GM12878 (cell line): Measurements from ENCODE around the gene TCF7. TPM values are rescaled to one million over a fixed set of nuclear protein-coding genes. Genes with fewer than 3 reads are reported as not detected.

Source experiments
- ATAC-seq: fragments of 200-7000 bp; cut with Tn5 transposase; 3 replicates; pipeline ENCODE4 v1.9.1; 2020; ENCODE audit warnings: mild to moderate bottlenecking, moderate library complexity
- BruUV-seq: library from RNA; stranded (reverse); fragments of 400-500 nt; replicated peaks from 2 replicates; lab custom pipeline; 2021; lab: Mats Ljungman, UMichigan
- CTCF ChIA-PET: fragments of 300-600 bp; sonication (Branson Sonifier 250); formaldehyde crosslinking; extraction: SDS; loops from one replicate; lab custom pipeline; 2021; ENCODE audit warnings: inconsistent platforms; lab: Yijun Ruan, JAX
- POLR2A ChIA-PET: fragments of 350-600 bp; formaldehyde crosslinking; extraction: SDS; loops from one replicate; lab custom pipeline; 2021; ENCODE audit warnings: inconsistent platforms; lab: Charles Lee
- RAD21 ChIA-PET: fragments of 300-600 bp; sonication (Branson Sonifier 250); formaldehyde crosslinking; loops from one replicate; lab custom pipeline; 2023; ENCODE audit warnings: antibody characterized with exemption; ENCODE audit not compliant: unreplicated experiment; lab: Charles Lee
- SMC1A ChIA-PET: fragments of 300-600 bp; sonication (Branson Sonifier 250); formaldehyde crosslinking; loops from one replicate; lab custom pipeline; 2023; ENCODE audit not compliant: unreplicated experiment, uncharacterized antibody; lab: Charles Lee
- DNase-seq: peaks from one replicate; pipeline ENCODE4 v3.0.0-alpha.2; 2011; ENCODE audit warnings: low read depth, low spot score
- FAIRE-seq: peaks from 3 replicates; lab custom pipeline; 2011; peaks lifted over from hg19 to GRCh38; lab: Jason Lieb, UNC
- H2AFZ ChIP-seq: 2 replicates; pipeline ENCODE4 v1.6.0; 2011; ENCODE audit warnings: low read depth, low read length, control low read depth; ENCODE audit not compliant: control insufficient read depth
- H3K27ac ChIP-seq: 2 replicates; pipeline ENCODE4 v1.5.1; 2011; ENCODE audit warnings: control low read depth; ENCODE audit not compliant: control insufficient read depth, insufficient read depth
- H3K27me3 ChIP-seq, 2 experiments: replicated peaks in 1 of 2; 2 replicates each; pipeline versions ENCODE4 v1.6.0 to v1.6.1; 2011; ENCODE audit warnings: low read length in 1 of 2; ENCODE audit not compliant: control insufficient read depth in 2 of 2, insufficient read depth in 2 of 2
- H3K36me3 ChIP-seq, 2 experiments: 2 replicates each; pipeline ENCODE4 v1.5.1; 2011; ENCODE audit warnings: low read length in 1 of 2; ENCODE audit not compliant: control insufficient read depth in 2 of 2, insufficient read depth in 2 of 2
- H3K4me1 ChIP-seq: 2 replicates; pipeline ENCODE4 v1.6.1; 2011; ENCODE audit warnings: mild to moderate bottlenecking, low read length, moderate library complexity, mixed read lengths; ENCODE audit not compliant: control insufficient read depth, insufficient read depth
- H3K4me2 ChIP-seq: 2 replicates; pipeline ENCODE4 v1.6.0; 2011; ENCODE audit warnings: control low read depth; ENCODE audit not compliant: control insufficient read depth, insufficient read depth
- H3K4me3 ChIP-seq: fragments of 200-600 bp; sonication (generic); 2 replicates; pipeline ENCODE4 v1.5.1; 2016
- H3K79me2 ChIP-seq: 2 replicates; pipeline ENCODE4 v1.6.0; 2011; ENCODE audit warnings: low read length; ENCODE audit not compliant: control insufficient read depth, insufficient read depth
- H3K9ac ChIP-seq: 2 replicates; pipeline ENCODE4 v1.8.0; 2011; ENCODE audit warnings: low read length, control low read depth, mixed read lengths; ENCODE audit not compliant: control insufficient read depth, insufficient read depth
- H3K9me3 ChIP-seq: replicated peaks from 3 replicates; pipeline ENCODE4 v1.5.1; 2011; ENCODE audit warnings: mild to moderate bottlenecking, low read length; ENCODE audit not compliant: control insufficient read depth, insufficient read depth
- H4K20me1 ChIP-seq: 2 replicates; pipeline ENCODE4 v1.6.0; 2011; ENCODE audit not compliant: control insufficient read depth, insufficient read depth
- CEBPZ ChIP-seq: fragments of 150-350 bp; IDR thresholded peaks from 2 replicates; pipeline ENCODE4 v1.6.1; 2016; ENCODE audit warnings: low read depth, low read length
- ETV6 ChIP-seq, 2 experiments: fragments of 450-650 bp in 1 of 2; IDR thresholded peaks in 1 of 2; conservative IDR thresholded peaks in 1 of 2; 2 replicates each; pipeline ENCODE4 v1.6.1; 2014; ENCODE audit warnings: antibody characterized with exemption in 1 of 2, borderline replicate concordance in 1 of 2, low read depth in 1 of 2, mild to moderate bottlenecking in 1 of 2, moderate library complexity in 1 of 2
- IKZF2 ChIP-seq, 2 experiments: fragments of 450-650 bp; IDR thresholded peaks; 2 replicates each; pipeline ENCODE4 v1.6.1; 2017; ENCODE audit warnings: mild to moderate bottlenecking in 2 of 2, moderate library complexity in 2 of 2
- NR2F1 ChIP-seq: fragments of 450-650 bp; conservative IDR thresholded peaks from 2 replicates; pipeline ENCODE4 v1.6.1; 2017; ENCODE audit warnings: mild to moderate bottlenecking
- NRF1 ChIP-seq: conservative IDR thresholded peaks from 2 replicates; pipeline ENCODE4 v1.6.1; 2011; ENCODE audit warnings: mild to moderate bottlenecking, low read depth, low read length, improper control_type of control experiment
- RELA ChIP-seq: fragments of 450-650 bp; IDR thresholded peaks from 2 replicates; pipeline ENCODE4 v1.8.0; 2014; ENCODE audit warnings: borderline replicate concordance; ENCODE audit not compliant: partially characterized antibody
- RUNX3 ChIP-seq: IDR thresholded peaks from 2 replicates; pipeline ENCODE4 v1.6.1; 2012; ENCODE audit warnings: low read length, inconsistent platforms
- USF2 ChIP-seq: IDR thresholded peaks from 2 replicates; pipeline ENCODE4 v1.6.1; 2011; ENCODE audit warnings: low read depth, low read length, improper control_type of control experiment, borderline replicate concordance
- WGBS: methylation state at CpG from one replicate; pipeline ENCODE4 v1.1.6; 2016; ENCODE audit warnings: low lambda C conversion rate; ENCODE audit not compliant: insufficient replicate concordance, insufficient coverage; ENCODE audit errors: missing lambda C conversion rate; 5-methylcytosine and 5-hydroxymethylcytosine counted together
- in situ Hi-C: fragments of 300-500 bp; cut with MboI; formaldehyde crosslinking; loops from 9 replicates; pipeline ENCODE4 v1.14.3; 2018; ENCODE audit warnings: mixed read lengths
- intact Hi-C: fragments of 100-400 bp; cut with micrococcal nuclease; formaldehyde crosslinking; loops from one replicate; pipeline ENCODE4 v1.14.2; 2022; ENCODE audit not compliant: unreplicated experiment
- polyA plus RNA-seq, 11 experiments: library from polyadenylated mRNA; depleted of rRNA in 4 of 11; unstranded in 6 of 11; stranded (reverse) in 5 of 11; fragments of >200 nt; fragmentation: Nextera tagmentation in 4 of 11; fragmentation: Illumina TruSeq in 1 of 11; extraction: Ambion mirVana in 4 of 11; extraction: Trizol in 1 of 11; gene quantifications; 1 replicate in 1 of 11; 2 replicates in 10 of 11; pipeline versions ENCODE4 v1.2.1 to v1.2.3, GENCODE V29; 2011 to 2016; ENCODE audit warnings: inconsistent platforms in 2 of 11, missing spikeins in 2 of 11, low read depth in 1 of 11
- total RNA-seq, 4 experiments: library from RNA; depleted of rRNA in 3 of 4; stranded (reverse); fragments of >200 nt in 3 of 4; fragmentation: Illumina TruSeq in 1 of 4; extraction: Trizol in 1 of 4; gene quantifications; 2 replicates each; pipeline versions ENCODE4 v1.2.1 to v1.2.3, GENCODE V29; 2013 to 2021
- TF ChIP-seq, protein P1 (sequence below): fragments of 450-650 bp; conservative IDR thresholded peaks from 2 replicates; pipeline ENCODE4 v1.6.1; 2017; ENCODE audit warnings: mild to moderate bottlenecking, moderate library complexity
- TF ChIP-seq, protein P2 (sequence below): fragments of 450-650 bp; IDR thresholded peaks from 2 replicates; pipeline ENCODE4 v1.6.1; 2017; ENCODE audit warnings: mild to moderate bottlenecking
- TF ChIP-seq, protein P3 (sequence below): IDR thresholded peaks from 2 replicates; pipeline ENCODE4 v1.6.1; 2012; ENCODE audit warnings: low read depth, low read length, improper control_type of control experiment

Gene TCF7
- total and polyA plus RNA-seq, 10 of the 15 experiments (the other 5 are each of a cell fraction or from before 2014, with no cell fraction given), result 10.0 to 60.2 (median 23.6) TPM

GRCh38 chr5:134097211-134097749, 17.2 kb upstream of the TCF7 start (continued):
- TF ChIP-seq, protein P1, sequence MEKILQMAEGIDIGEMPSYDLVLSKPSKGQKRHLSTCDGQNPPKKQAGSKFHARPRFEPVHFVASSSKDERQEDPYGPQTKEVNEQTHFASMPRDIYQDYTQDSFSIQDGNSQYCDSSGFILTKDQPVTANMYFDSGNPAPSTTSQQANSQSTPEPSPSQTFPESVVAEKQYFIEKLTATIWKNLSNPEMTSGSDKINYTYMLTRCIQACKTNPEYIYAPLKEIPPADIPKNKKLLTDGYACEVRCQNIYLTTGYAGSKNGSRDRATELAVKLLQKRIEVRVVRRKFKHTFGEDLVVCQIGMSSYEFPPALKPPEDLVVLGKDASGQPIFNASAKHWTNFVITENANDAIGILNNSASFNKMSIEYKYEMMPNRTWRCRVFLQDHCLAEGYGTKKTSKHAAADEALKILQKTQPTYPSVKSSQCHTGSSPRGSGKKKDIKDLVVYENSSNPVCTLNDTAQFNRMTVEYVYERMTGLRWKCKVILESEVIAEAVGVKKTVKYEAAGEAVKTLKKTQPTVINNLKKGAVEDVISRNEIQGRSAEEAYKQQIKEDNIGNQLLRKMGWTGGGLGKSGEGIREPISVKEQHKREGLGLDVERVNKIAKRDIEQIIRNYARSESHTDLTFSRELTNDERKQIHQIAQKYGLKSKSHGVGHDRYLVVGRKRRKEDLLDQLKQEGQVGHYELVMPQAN, result no peak

- Histone ChIP-seq H4K20me1 (peaks cover 2% of the 10 kb centered on the region; the same call in 1 of the 2 replicates), H3K9ac (peak overlapping the region; percentile 6; the same call in 1 of the 2 replicates), H3K4me1 (peaks cover 46% of the 10 kb centered on the region)
- no peak for FAIRE-seq
- RAD21 ChIA-PET, result interaction anchor here (1.0 to 4.4 kb wide), 5 partner anchors 8 to 49 kb away, joined by 3 to 30 read pairs (median 23); no protein-coding TSS in a partner anchor
- TF ChIP-seq USF2 (no peak), RUNX3 (no peak), RELA (no peak), IKZF2 (IDR thresholded peaks at IDR 0.05) (no peak), NRF1 (no peak), ETV6 (conservative IDR thresholded peaks at IDR 0.05 in 1 of 2, IDR thresholded peaks at IDR 0.05 in 1 of 2; ENCODE audit: borderline replicate concordance in 1 of 2, low read depth in 1 of 2) (no peak), CEBPZ (no peak), NR2F1 (no peak)
- TF ChIP-seq, protein P2, sequence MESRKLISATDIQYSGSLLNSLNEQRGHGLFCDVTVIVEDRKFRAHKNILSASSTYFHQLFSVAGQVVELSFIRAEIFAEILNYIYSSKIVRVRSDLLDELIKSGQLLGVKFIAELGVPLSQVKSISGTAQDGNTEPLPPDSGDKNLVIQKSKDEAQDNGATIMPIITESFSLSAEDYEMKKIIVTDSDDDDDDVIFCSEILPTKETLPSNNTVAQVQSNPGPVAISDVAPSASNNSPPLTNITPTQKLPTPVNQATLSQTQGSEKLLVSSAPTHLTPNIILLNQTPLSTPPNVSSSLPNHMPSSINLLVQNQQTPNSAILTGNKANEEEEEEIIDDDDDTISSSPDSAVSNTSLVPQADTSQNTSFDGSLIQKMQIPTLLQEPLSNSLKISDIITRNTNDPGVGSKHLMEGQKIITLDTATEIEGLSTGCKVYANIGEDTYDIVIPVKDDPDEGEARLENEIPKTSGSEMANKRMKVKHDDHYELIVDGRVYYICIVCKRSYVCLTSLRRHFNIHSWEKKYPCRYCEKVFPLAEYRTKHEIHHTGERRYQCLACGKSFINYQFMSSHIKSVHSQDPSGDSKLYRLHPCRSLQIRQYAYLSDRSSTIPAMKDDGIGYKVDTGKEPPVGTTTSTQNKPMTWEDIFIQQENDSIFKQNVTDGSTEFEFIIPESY, result no peak
- TF ChIP-seq, protein P3, sequence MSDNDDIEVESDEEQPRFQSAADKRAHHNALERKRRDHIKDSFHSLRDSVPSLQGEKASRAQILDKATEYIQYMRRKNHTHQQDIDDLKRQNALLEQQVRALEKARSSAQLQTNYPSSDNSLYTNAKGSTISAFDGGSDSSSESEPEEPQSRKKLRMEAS, result no peak
- TF ChIP-seq, all 136 proteins: peak for 0
- peak overlapping the region; percentile 89 for H3K4me2 ChIP-seq
- no TSS peak for BruUV-seq
- ChIA-PET CTCF (interaction anchor here (1.8 to 6.6 kb wide), 7 partner anchors 10 to 46 kb away, joined by 5 to 112 read pairs (median 33); partner anchors contain the start of gene TCF7), POLR2A (interaction anchor here (0.6 to 11.2 kb wide), 10 partner anchors 10 to 198 kb away, joined by 3 to 81 read pairs (median 6); no protein-coding TSS in a partner anchor), SMC1A (interaction anchor here (0.6 to 8.4 kb wide), 7 partner anchors 14 to 421 kb away, joined by 3 to 177 read pairs (median 59); partner anchors contain the start of gene TCF7)
- no peak overlapping the region for H2AFZ ChIP-seq
- peaks cover 3% of the 10 kb centered on the region; the same call in 1 of the 2 replicates for H3K79me2 ChIP-seq
- no peaks in the 10 kb centered on the region for H3K9me3 ChIP-seq
- ATAC-seq (no peak), DNase-seq (no peak)
- WGBS, result 94% methylated on average over 5 of the region's 5 CpGs
- H3K27ac ChIP-seq, result no peak overlapping the region
- no peaks in the 10 kb centered on the region for H3K36me3 ChIP-seq
- H3K4me3 ChIP-seq, result no peak overlapping the region
- in situ Hi-C loops, result loop anchor here (5.0 kb wide), 1 partner anchor 56 kb away; no protein-coding TSS in a partner anchor
- intact Hi-C loops, result no loop called here
- no peaks in the 10 kb centered on the region for H3K27me3 ChIP-seq
These were observed 15.8 kb upstream of the TCF7 start for GRCh38 chr5:134098690-134099089.
